K562 (cell line): ENCODE measurements around the gene MYO1E. TPM values are rescaled to one million over a fixed set of nuclear protein-coding genes. Genes with fewer than 3 reads are reported as not detected.

Experiments
- ATAC-seq: fragments of 200-7000 bp; cut with Tn5 transposase; 3 replicates; pipeline ENCODE4 v1.9.1; 2020; ENCODE audit warnings: moderate library complexity
- BruUV-seq: library from RNA; stranded (reverse); fragments of 400-500 nt; replicated peaks from 2 replicates; lab custom pipeline; 2021; lab: Mats Ljungman, UMichigan
- CTCF ChIA-PET: fragments of 300-600 bp; formaldehyde crosslinking; extraction: SDS; loops from one replicate; lab custom pipeline; 2021; ENCODE audit warnings: low intra/inter-chr PET ratio; lab: Yijun Ruan, JAX
- POLR2A ChIA-PET: fragments of 300-600, 350-650 bp; sonication (Branson Sonifier 250); formaldehyde crosslinking; extraction: SDS; loops from one replicate; lab custom pipeline; 2021; ENCODE audit warnings: antibody characterized with exemption, inconsistent platforms; lab: Yijun Ruan, JAX
- DNase-seq, 4 experiments: peaks; one replicate each; pipeline versions ENCODE4 v3.0.0 to v3.0.0-alpha.2; 2011 to 2018; ENCODE audit warnings: low spot score in 3 of 4, mixed read lengths in 3 of 4; ENCODE audit errors: extremely low read depth in 1 of 4
- FAIRE-seq: peaks from 2 replicates; lab custom pipeline; 2011; peaks lifted over from hg19 to GRCh38; lab: Jason Lieb, UNC
- H2AFZ ChIP-seq: 2 replicates; pipeline ENCODE4 v1.6.0; 2011; ENCODE audit warnings: low read depth, low read length, control low read depth, inconsistent platforms
- H3K27ac ChIP-seq: fragments of 200-600 bp; 3 replicates; pipeline ENCODE4 v1.8.0; 2011; ENCODE audit warnings: low read depth, mild to moderate bottlenecking, control low read depth, inconsistent platforms, low read length, moderate library complexity, mixed read lengths; ENCODE audit errors: extremely low read depth
- H3K27me3 ChIP-seq, 2 experiments: fragments of 300-600 bp in 1 of 2; 2 replicates in 1 of 2; 3 replicates in 1 of 2; pipeline versions ENCODE4 v1.6.0 to v1.8.0; 2011; ENCODE audit warnings: inconsistent platforms in 2 of 2, low read length in 2 of 2, mild to moderate bottlenecking in 1 of 2, mixed read lengths in 1 of 2, moderate library complexity in 1 of 2; ENCODE audit not compliant: control insufficient read depth in 2 of 2, insufficient read depth in 2 of 2
- H3K36me3 ChIP-seq: fragments of 300-600 bp; 3 replicates; pipeline ENCODE4 v1.8.0; 2011; ENCODE audit warnings: mild to moderate bottlenecking, low read length, inconsistent platforms; ENCODE audit not compliant: control insufficient read depth, insufficient read depth
- H3K4me1 ChIP-seq, 2 experiments: fragments of 200-600 bp in 1 of 2; replicated peaks in 1 of 2; 2 replicates in 1 of 2; 3 replicates in 1 of 2; pipeline versions ENCODE4 v1.5.1 to v1.8.0; 2011; ENCODE audit warnings: inconsistent platforms in 2 of 2, low read length in 2 of 2, mild to moderate bottlenecking in 1 of 2, mixed read lengths in 1 of 2, moderate library complexity in 1 of 2; ENCODE audit not compliant: control insufficient read depth in 2 of 2, insufficient read depth in 2 of 2
- H3K4me2 ChIP-seq: 2 replicates; pipeline ENCODE4 v1.6.1; 2011; ENCODE audit warnings: low read length, control low read depth, inconsistent platforms, mixed read lengths; ENCODE audit not compliant: insufficient read depth
- H3K4me3 ChIP-seq: fragments of 200-600 bp; sonication (generic), shearing (Covaris generic); 2 replicates; pipeline ENCODE4 v1.5.1; 2016; ENCODE audit warnings: control low read depth, inconsistent platforms
- H3K79me2 ChIP-seq: fragments of 200-600 bp; 3 replicates; pipeline ENCODE4 v1.8.0; 2011; ENCODE audit warnings: low read length, inconsistent platforms; ENCODE audit not compliant: control insufficient read depth, insufficient read depth
- H3K9ac ChIP-seq, 2 experiments: 2 replicates each; pipeline versions ENCODE4 v1.6.0 to v1.6.1; 2011; ENCODE audit warnings: low read depth in 2 of 2, low read length in 2 of 2, control low read depth in 1 of 2, inconsistent platforms in 1 of 2, mild to moderate bottlenecking in 1 of 2, mixed read lengths in 1 of 2; ENCODE audit not compliant: insufficient read depth in 1 of 2
- H3K9me1 ChIP-seq: one replicate; pipeline ENCODE4 v1.6.0; 2011; ENCODE audit warnings: inconsistent platforms, mild to moderate bottlenecking, low read length, moderate library complexity; ENCODE audit not compliant: control insufficient read depth, insufficient read depth
- H3K9me3 ChIP-seq: replicated peaks from 2 replicates; pipeline ENCODE4 v1.5.1; 2011; ENCODE audit warnings: low read depth, low read length, inconsistent platforms; ENCODE audit not compliant: control insufficient read depth, insufficient read depth
- H4K20me1 ChIP-seq: replicated peaks from 2 replicates; pipeline ENCODE4 v1.6.1; 2011; ENCODE audit warnings: low read length, inconsistent platforms, mixed read lengths; ENCODE audit not compliant: control insufficient read depth, insufficient read depth
- HMGXB4 ChIP-seq: sonication (generic); formaldehyde crosslinking; IDR thresholded peaks from 2 replicates; pipeline ENCODE4 v1.8.1; 2023; ENCODE audit warnings: mild to moderate bottlenecking, missing genetic modification reagents
- MBD2 ChIP-seq: sonication (generic); IDR thresholded peaks from 2 replicates; pipeline ENCODE4 v1.6.1; 2016; ENCODE audit warnings: low read depth, borderline replicate concordance
- TSC22D4 ChIP-seq: fragments of 450-650 bp; IDR thresholded peaks from 2 replicates; pipeline ENCODE4 v1.6.1; 2016; ENCODE audit warnings: missing genetic modification characterization, missing biosample characterization, control low read depth
- WGBS: fragments of 100-300 bp; shearing (Covaris generic); methylation state at CpG from one replicate; pipeline ENCODE4 v1.1.6; 2016; ENCODE audit warnings: low coverage, mixed read lengths; ENCODE audit not compliant: insufficient coverage; ENCODE audit errors: missing lambda C conversion rate; 5-methylcytosine and 5-hydroxymethylcytosine counted together
- in situ Hi-C: fragments of 300-500 bp; cut with MboI; formaldehyde crosslinking; loops from 4 replicates; pipeline ENCODE4 v1.15.0; 2018; ENCODE audit warnings: inconsistent platforms, mixed read lengths
- intact Hi-C: fragments of 100-400 bp; cut with micrococcal nuclease; formaldehyde crosslinking; loops from 2 replicates; pipeline ENCODE4 v1.14.2; 2022
- polyA plus RNA-seq, 8 experiments: library from polyadenylated mRNA; depleted of rRNA in 4 of 8; stranded (reverse) in 5 of 8; unstranded in 3 of 8; fragments of >200 nt; fragmentation: Nextera tagmentation in 2 of 8; fragmentation: Illumina TruSeq in 1 of 8; extraction: Ambion mirVana in 2 of 8; extraction: Trizol in 1 of 8; gene quantifications; 2 replicates each; pipeline versions ENCODE4 v1.2.1 to v1.2.3, GENCODE V29; 2011 to 2014; ENCODE audit warnings: inconsistent platforms in 1 of 8, missing spikeins in 1 of 8
- total RNA-seq, 7 experiments: library from RNA; depleted of rRNA in 6 of 7; stranded (reverse); fragments of >200 nt in 6 of 7; fragmentation: Illumina TruSeq in 2 of 7; extraction: Trizol in 2 of 7; gene quantifications; 2 replicates each; pipeline versions ENCODE4 v1.2.1 to v1.2.3, GENCODE V29; 2011 to 2021; ENCODE audit warnings: low replicate concordance in 1 of 7

The MYO1E gene
- total and polyA plus RNA-seq, 9 of the 15 experiments (the other 6 are each of a cell fraction or from before 2014, with no cell fraction given) = under 0.01 to 0.44 (median 0.01) TPM; not detected in 6

GRCh38 chr15:59227021-59227420 is 145.7 kb downstream of the MYO1E start:
- H4K20me1 ChIP-seq = no peaks in the 10 kb centered on the region

More at GRCh38 chr15:59227021-59227420, 145.7 kb downstream of the MYO1E start:
- DNase-seq (no peak), ATAC-seq (no peak), FAIRE-seq (no peak)
- intact Hi-C loops (no loop called here), in situ Hi-C loops (no loop called here)
- H3K4me3 ChIP-seq = no peak overlapping the region
- no peak overlapping the region for H3K9ac ChIP-seq
- no peaks in the 10 kb centered on the region for H3K9me1 ChIP-seq
- H3K27me3 ChIP-seq = peaks cover 15 to 23% of the 10 kb centered on the region in 2 experiments; a peak in 4 of 5 replicates
- 0% methylated on average over 4 of the region's 4 CpGs for WGBS
- no peak overlapping the region for H3K27ac ChIP-seq
- TF ChIP-seq HMGXB4 (CRISPR knock-in tag) = no peak
- TF ChIP-seq MBD2 = no peak
- no peak for TF ChIP-seq TSC22D4
- no peaks in the 10 kb centered on the region for H3K9me3 ChIP-seq
- ChIA-PET CTCF (no interaction called here), POLR2A (interaction anchor here (0.6 to 0.7 kb wide), 2 partner anchors 57 to 78 kb away, joined by 3 to 4 read pairs; no protein-coding TSS in a partner anchor)
- no peaks in the 10 kb centered on the region for H3K79me2 ChIP-seq
- no peaks in the 10 kb centered on the region for H3K36me3 ChIP-seq
- BruUV-seq = no TSS peak
- no peak overlapping the region for H2AFZ ChIP-seq
- no peak overlapping the region for H3K4me2 ChIP-seq
- no peaks in the 10 kb centered on the region for H3K4me1 ChIP-seq
